GM18520 (cell line): ENCODE measurements around the gene LCN10.
A peak's percentile ranks its signal among the peaks of the same experiment; 100 is the strongest.

ENCODE experiments used
- ATAC-seq: cut with Tn5 transposase; IDR thresholded peaks from one replicate; pipeline ENCODE4 v1.9.1; 2021; ENCODE audit not compliant: unreplicated experiment

LCN10 gene

GRCh38 chr9:136740491-136740890, 2.2 kb downstream of the LCN10 start:
- no peak for ATAC-seq

- no peak for ATAC-seq
Observed at GRCh38 chr9:136740069-136740468, 2.7 kb downstream of the LCN10 start.

- no peak for ATAC-seq
Observed at GRCh38 chr9:136739509-136739908, 3.2 kb downstream of the LCN10 start.

GRCh38 chr9:136738960-136739359, 3.8 kb downstream of the LCN10 start:
- no peak for ATAC-seq

- no peak for ATAC-seq
Observed at GRCh38 chr9:136735812-136736480, 6.8 kb downstream of the LCN10 start.

GRCh38 chr9:136734837-136735496, 7.8 kb downstream of the LCN10 start:
- ATAC-seq = no peak

GRCh38 chr9:136733611-136734010, 9.1 kb downstream of the LCN10 start:
- no peak for ATAC-seq

- ATAC-seq = no peak
Observed at GRCh38 chr9:136732444-136733178, 10.1 kb downstream of the LCN10 start.

- ATAC-seq = no peak
Observed at GRCh38 chr9:136729926-136730325, 12.8 kb downstream of the LCN10 start.

GRCh38 chr9:136729144-136729543, 13.6 kb downstream of the LCN10 start:
- ATAC-seq = no peak

GRCh38 chr9:136728548-136729123, 14.1 kb downstream of the LCN10 start:
- peak; percentile 5 for ATAC-seq

GRCh38 chr9:136728080-136728547, 14.6 kb downstream of the LCN10 start:
- peak; percentile 67 for ATAC-seq

GRCh38 chr9:136726631-136727191, 16.0 kb downstream of the LCN10 start:
- ATAC-seq = no peak

- no peak for ATAC-seq
Observed at GRCh38 chr9:136726118-136726517, 16.6 kb downstream of the LCN10 start.

GRCh38 chr9:136725612-136726011, 17.1 kb downstream of the LCN10 start:
- ATAC-seq = no peak

GRCh38 chr9:136724772-136725171, 18.0 kb downstream of the LCN10 start:
- ATAC-seq = no peak

GRCh38 chr9:136723989-136724388, 18.8 kb downstream of the LCN10 start:
- ATAC-seq = no peak

- ATAC-seq = no peak
Observed at GRCh38 chr9:136723362-136723976, 19.3 kb downstream of the LCN10 start.

GRCh38 chr9:136722969-136723356, 19.8 kb downstream of the LCN10 start:
- no peak for ATAC-seq

GRCh38 chr9:136722093-136722968, 20.4 kb downstream of the LCN10 start:
- no peak for ATAC-seq
